ENCODE data around the gene TEX53.

The TEX53 gene

GRCh38 chr9:114611516-114612271 lies 45.9 kb downstream of the TEX53 start:
- peak overlapping the region; percentile 98 for H3K27ac ChIP-seq
- TF ChIP-seq ZFX (IDR thresholded peaks at IDR 0.05) (peak; percentile 94), CTCF (conservative IDR thresholded peaks at IDR 0.05) (no peak; the same call in 1 of the 2 replicates)

- H3K27ac ChIP-seq: no peak overlapping the region
- no peak for TF ChIP-seq ZFX (IDR thresholded peaks at IDR 0.05)
- no peak for TF ChIP-seq CTCF (conservative IDR thresholded peaks at IDR 0.05)
Observed at GRCh38 chr9:114608525-114608796, 49.1 kb downstream of the TEX53 start.

GRCh38 chr9:114607671-114608524 lies 49.7 kb downstream of the TEX53 start:
- peak overlapping the region; percentile 3; the same call in 1 of the 2 replicates for H3K27ac ChIP-seq
- TF ChIP-seq CTCF (conservative IDR thresholded peaks at IDR 0.05): no peak
- no peak for TF ChIP-seq ZFX (IDR thresholded peaks at IDR 0.05)

- H3K27ac ChIP-seq: peak overlapping the region; percentile 3; the same call in 1 of the 2 replicates
- no peak for TF ChIP-seq ZFX (IDR thresholded peaks at IDR 0.05)
- no peak for TF ChIP-seq CTCF (conservative IDR thresholded peaks at IDR 0.05)
Observed at GRCh38 chr9:114606597-114607207, 50.9 kb downstream of the TEX53 start.

Measured in C4-2B (cell line).